WTC11 (cell line): ENCODE results near the gene GPN3. TPM values are rescaled to one million over a fixed set of nuclear protein-coding genes. Genes with fewer than 3 reads are reported as not detected.

Source experiments
- ATF1 ChIP-seq: sonication (generic); formaldehyde crosslinking; IDR thresholded peaks from 2 replicates; pipeline ENCODE4 v1.8.1; 2023; ENCODE audit warnings: mild to moderate bottlenecking, moderate library complexity, missing genetic modification reagents
- E2F1 ChIP-seq: sonication (generic); formaldehyde crosslinking; IDR thresholded peaks from 2 replicates; pipeline ENCODE4 v1.8.0; 2022; ENCODE audit warnings: mild to moderate bottlenecking, missing genetic modification reagents
- E2F4 ChIP-seq: sonication (generic); formaldehyde crosslinking; IDR thresholded peaks from 2 replicates; pipeline ENCODE4 v1.8.1; 2022; ENCODE audit warnings: low read depth, mild to moderate bottlenecking, moderate library complexity, missing genetic modification reagents, borderline replicate concordance
- E2F5 ChIP-seq: sonication (generic); formaldehyde crosslinking; IDR thresholded peaks from 2 replicates; pipeline ENCODE4 v1.8.1; 2022; ENCODE audit warnings: mild to moderate bottlenecking, moderate library complexity, missing genetic modification reagents
- ELF4 ChIP-seq: sonication (generic); formaldehyde crosslinking; IDR thresholded peaks from 2 replicates; pipeline ENCODE4 v1.8.1; 2022; ENCODE audit warnings: low read depth, mild to moderate bottlenecking, moderate library complexity, missing genetic modification reagents
- EMX1 ChIP-seq: fragments of 250-450 bp; sonication (Bioruptor Pico); IDR thresholded peaks from 2 replicates; pipeline ENCODE4 v1.8.0; 2021; ENCODE audit warnings: mild to moderate bottlenecking
- ESRRA ChIP-seq: sonication (generic); formaldehyde crosslinking; IDR thresholded peaks from 2 replicates; pipeline ENCODE4 v1.8.1; 2022; ENCODE audit warnings: mild to moderate bottlenecking, missing genetic modification reagents, borderline replicate concordance
- FOXK1 ChIP-seq: sonication (generic); formaldehyde crosslinking; IDR thresholded peaks from 2 replicates; pipeline ENCODE4 v1.8.0; 2022; ENCODE audit warnings: mild to moderate bottlenecking, moderate library complexity, missing genetic modification reagents
- FOXP4 ChIP-seq: sonication (generic); formaldehyde crosslinking; IDR thresholded peaks from 2 replicates; pipeline ENCODE4 v1.8.0; 2022; ENCODE audit warnings: mild to moderate bottlenecking, missing genetic modification reagents
- GABPB1 ChIP-seq: sonication (generic); formaldehyde crosslinking; IDR thresholded peaks from 2 replicates; pipeline ENCODE4 v1.8.1; 2023; ENCODE audit warnings: mild to moderate bottlenecking, missing genetic modification reagents
- GRHL2 ChIP-seq: fragments of 250-450 bp; sonication (Bioruptor Pico); IDR thresholded peaks from 2 replicates; pipeline ENCODE4 v1.8.0; 2022; ENCODE audit warnings: mild to moderate bottlenecking, moderate library complexity; ENCODE audit not compliant: insufficient replicate concordance, severe bottlenecking
- HMGA2 ChIP-seq: fragments of 250-450 bp; sonication (Bioruptor Pico); IDR thresholded peaks from 2 replicates; pipeline ENCODE4 v1.4.0; 2021; ENCODE audit warnings: mild to moderate bottlenecking, moderate library complexity
- JAZF1 ChIP-seq: fragments of 250-450 bp; sonication (Bioruptor Pico); IDR thresholded peaks from 2 replicates; pipeline ENCODE4 v1.9.0; 2021; ENCODE audit warnings: moderate library complexity, mild to moderate bottlenecking, inconsistent platforms
- MXD4 ChIP-seq: fragments of 250-450 bp; sonication (Bioruptor Pico); IDR thresholded peaks from 2 replicates; pipeline ENCODE4 v1.8.0; 2021; ENCODE audit warnings: mild to moderate bottlenecking, moderate library complexity, borderline replicate concordance
- MYBL2 ChIP-seq: sonication (generic); formaldehyde crosslinking; IDR thresholded peaks from 2 replicates; pipeline ENCODE4 v1.8.1; 2023; ENCODE audit warnings: mild to moderate bottlenecking, moderate library complexity, missing genetic modification reagents
- NFE2L1 ChIP-seq: sonication (generic); formaldehyde crosslinking; IDR thresholded peaks from 2 replicates; pipeline ENCODE4 v1.8.1; 2023; ENCODE audit warnings: missing genetic modification reagents
- NR3C1 ChIP-seq: sonication (generic); formaldehyde crosslinking; conservative IDR thresholded peaks from 2 replicates; pipeline ENCODE4 v1.8.1; 2023; ENCODE audit warnings: low read depth, mild to moderate bottlenecking, missing genetic modification reagents
- RORB ChIP-seq: fragments of 250-450 bp; sonication (Bioruptor Pico); IDR thresholded peaks from 2 replicates; pipeline ENCODE4 v1.9.0; 2021; ENCODE audit warnings: mild to moderate bottlenecking
- SMAD4 ChIP-seq: sonication (generic); formaldehyde crosslinking; IDR thresholded peaks from 2 replicates; pipeline ENCODE4 v1.8.0; 2022; ENCODE audit warnings: mild to moderate bottlenecking, missing genetic modification reagents
- SP1 ChIP-seq: sonication (generic); formaldehyde crosslinking; conservative IDR thresholded peaks from 2 replicates; pipeline ENCODE4 v1.8.1; 2022; ENCODE audit warnings: missing genetic modification reagents
- TCF7 ChIP-seq: sonication (generic); formaldehyde crosslinking; IDR thresholded peaks from 2 replicates; pipeline ENCODE4 v1.8.0; 2022; ENCODE audit warnings: mild to moderate bottlenecking, low read depth, missing genetic modification reagents, moderate library complexity
- TEAD4 ChIP-seq: sonication (generic); formaldehyde crosslinking; IDR thresholded peaks from 2 replicates; pipeline ENCODE4 v1.8.0; 2022; ENCODE audit warnings: mild to moderate bottlenecking, missing genetic modification reagents
- TP53 ChIP-seq: sonication (generic); formaldehyde crosslinking; IDR thresholded peaks from 2 replicates; pipeline ENCODE4 v1.8.1; 2023; ENCODE audit warnings: mild to moderate bottlenecking, missing genetic modification reagents
- ZNF232 ChIP-seq: sonication (generic); formaldehyde crosslinking; IDR thresholded peaks from 2 replicates; pipeline ENCODE4 v1.8.0; 2022; ENCODE audit warnings: mild to moderate bottlenecking, missing genetic modification reagents
- ZNF263 ChIP-seq: sonication (generic); formaldehyde crosslinking; IDR thresholded peaks from 2 replicates; pipeline ENCODE4 v1.8.1; 2022; ENCODE audit warnings: low read depth, mild to moderate bottlenecking, moderate library complexity, missing genetic modification reagents
- ZNF416 ChIP-seq: fragments of 250-450 bp; sonication (Bioruptor Pico); IDR thresholded peaks from 2 replicates; pipeline ENCODE4 v1.9.0; 2021; ENCODE audit warnings: mild to moderate bottlenecking, inconsistent platforms
- total RNA-seq: library from RNA; stranded (reverse); gene quantifications from 3 replicates; pipeline ENCODE4 v1.2.3, GENCODE V29; 2021
- TF ChIP-seq, protein P1 (sequence below): sonication (generic); formaldehyde crosslinking; IDR thresholded peaks from 2 replicates; pipeline ENCODE4 v1.8.1; 2022; ENCODE audit warnings: low read depth, missing genetic modification reagents, borderline replicate concordance
- TF ChIP-seq, protein P2 (sequence below): sonication (generic); formaldehyde crosslinking; IDR thresholded peaks from 2 replicates; pipeline ENCODE4 v1.8.1; 2022; ENCODE audit warnings: missing genetic modification reagents, borderline replicate concordance
- TF ChIP-seq, protein P3 (sequence below): fragments of 250-450 bp; sonication (Bioruptor Pico); conservative IDR thresholded peaks from 2 replicates; pipeline ENCODE4 v1.9.0; 2021; ENCODE audit warnings: mild to moderate bottlenecking

The GPN3 gene
- total RNA-seq, 1 experiment from 2014 or later = 46.4 TPM

DNA sequence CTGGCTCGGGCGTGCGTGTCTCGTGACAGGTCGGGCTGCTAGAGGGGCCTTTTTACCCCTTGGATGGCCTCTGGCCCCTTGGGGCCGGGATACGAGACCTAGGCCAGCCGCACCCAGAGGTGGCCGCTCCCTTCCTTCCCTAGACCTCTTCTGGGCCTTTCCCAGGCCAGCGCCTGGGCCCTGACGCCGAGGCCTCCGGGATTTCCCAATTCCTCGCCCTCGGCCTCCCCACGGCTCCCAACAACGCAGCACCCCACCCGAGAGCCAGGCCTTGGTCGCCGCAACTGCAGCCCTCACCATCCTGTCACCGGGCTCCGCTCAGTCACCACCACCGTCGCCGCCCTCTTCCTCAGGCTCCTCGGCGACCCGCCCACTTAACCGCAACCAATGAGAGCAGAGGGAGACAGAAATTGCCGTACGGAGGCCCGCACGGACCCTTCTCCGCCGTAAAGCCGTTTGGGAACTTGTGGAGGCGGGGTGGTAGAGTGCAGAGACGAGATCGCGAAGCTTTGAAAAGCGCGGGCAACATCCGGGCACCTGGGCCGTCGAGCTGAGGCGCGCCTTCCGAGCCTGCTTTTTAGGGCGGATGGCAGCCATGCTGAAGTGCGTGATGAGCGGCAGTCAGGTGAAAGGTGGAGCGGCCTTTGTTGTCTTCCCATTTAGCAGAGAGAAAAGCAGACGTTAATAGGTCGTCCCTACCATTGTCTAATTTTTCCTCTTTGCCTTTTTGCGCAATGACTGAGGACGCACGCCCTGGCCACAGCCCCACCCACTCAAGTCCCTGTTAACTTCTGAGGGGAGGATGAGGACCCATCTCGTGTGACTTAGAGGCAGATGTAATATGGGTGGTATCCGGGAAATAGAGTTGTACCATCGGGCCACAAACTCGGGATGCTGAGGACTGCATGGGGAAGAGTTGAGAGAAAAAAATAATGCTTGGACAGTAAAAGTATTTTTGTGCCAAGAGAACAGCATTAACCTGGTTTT is 34.0 kb upstream of the GPN3 start, which contains the start of the genes RAD9B and VPS29 (continued):
- TF ChIP-seq E2F1 (CRISPR knock-in tag) = peak; percentile 100
- TF ChIP-seq E2F5 = peak; percentile 100
- TF ChIP-seq, protein P1, sequence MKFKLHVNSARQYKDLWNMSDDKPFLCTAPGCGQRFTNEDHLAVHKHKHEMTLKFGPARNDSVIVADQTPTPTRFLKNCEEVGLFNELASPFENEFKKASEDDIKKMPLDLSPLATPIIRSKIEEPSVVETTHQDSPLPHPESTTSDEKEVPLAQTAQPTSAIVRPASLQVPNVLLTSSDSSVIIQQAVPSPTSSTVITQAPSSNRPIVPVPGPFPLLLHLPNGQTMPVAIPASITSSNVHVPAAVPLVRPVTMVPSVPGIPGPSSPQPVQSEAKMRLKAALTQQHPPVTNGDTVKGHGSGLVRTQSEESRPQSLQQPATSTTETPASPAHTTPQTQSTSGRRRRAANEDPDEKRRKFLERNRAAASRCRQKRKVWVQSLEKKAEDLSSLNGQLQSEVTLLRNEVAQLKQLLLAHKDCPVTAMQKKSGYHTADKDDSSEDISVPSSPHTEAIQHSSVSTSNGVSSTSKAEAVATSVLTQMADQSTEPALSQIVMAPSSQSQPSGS (CRISPR knock-in tag) = peak; percentile 99
- peak; percentile 97 for TF ChIP-seq TEAD4 (CRISPR knock-in tag)
- no peak; the same call in 1 of the 2 replicates for TF ChIP-seq HMGA2 (CRISPR knock-in tag)
- TF ChIP-seq MXD4 (CRISPR knock-in tag) = no peak
- TF ChIP-seq FOXP4 (CRISPR knock-in tag) = peak; percentile 100
- TF ChIP-seq FOXK1 = peak; percentile 99
- TF ChIP-seq TP53 (CRISPR knock-in tag) = peak; percentile 99
- TF ChIP-seq SMAD4 (CRISPR knock-in tag) = peak; percentile 96
- TF ChIP-seq, protein P2, sequence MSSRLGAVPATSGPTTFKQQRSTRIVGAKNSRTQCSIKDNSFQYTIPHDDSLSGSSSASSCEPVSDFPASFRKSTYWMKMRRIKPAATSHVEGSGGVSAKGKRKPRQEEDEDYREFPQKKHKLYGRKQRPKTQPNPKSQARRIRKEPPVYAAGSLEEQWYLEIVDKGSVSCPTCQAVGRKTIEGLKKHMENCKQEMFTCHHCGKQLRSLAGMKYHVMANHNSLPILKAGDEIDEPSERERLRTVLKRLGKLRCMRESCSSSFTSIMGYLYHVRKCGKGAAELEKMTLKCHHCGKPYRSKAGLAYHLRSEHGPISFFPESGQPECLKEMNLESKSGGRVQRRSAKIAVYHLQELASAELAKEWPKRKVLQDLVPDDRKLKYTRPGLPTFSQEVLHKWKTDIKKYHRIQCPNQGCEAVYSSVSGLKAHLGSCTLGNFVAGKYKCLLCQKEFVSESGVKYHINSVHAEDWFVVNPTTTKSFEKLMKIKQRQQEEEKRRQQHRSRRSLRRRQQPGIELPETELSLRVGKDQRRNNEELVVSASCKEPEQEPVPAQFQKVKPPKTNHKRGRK (CRISPR knock-in tag) = 0 out of 2 replicates have a peak, but pooled peaks have one; percentile 70
- peak; percentile 88 for TF ChIP-seq ZNF263
- no peak for TF ChIP-seq RORB (CRISPR knock-in tag)
- TF ChIP-seq SP1 (CRISPR knock-in tag) = peak; percentile 99
- peak; percentile 100 for TF ChIP-seq ZNF232 (CRISPR knock-in tag)
- peak; percentile 99 for TF ChIP-seq ATF1
- TF ChIP-seq ELF4 (CRISPR knock-in tag) = peak; percentile 98
- no peak for TF ChIP-seq GRHL2 (CRISPR knock-in tag)
- peak; percentile 92 for TF ChIP-seq GABPB1
- TF ChIP-seq, protein P3, sequence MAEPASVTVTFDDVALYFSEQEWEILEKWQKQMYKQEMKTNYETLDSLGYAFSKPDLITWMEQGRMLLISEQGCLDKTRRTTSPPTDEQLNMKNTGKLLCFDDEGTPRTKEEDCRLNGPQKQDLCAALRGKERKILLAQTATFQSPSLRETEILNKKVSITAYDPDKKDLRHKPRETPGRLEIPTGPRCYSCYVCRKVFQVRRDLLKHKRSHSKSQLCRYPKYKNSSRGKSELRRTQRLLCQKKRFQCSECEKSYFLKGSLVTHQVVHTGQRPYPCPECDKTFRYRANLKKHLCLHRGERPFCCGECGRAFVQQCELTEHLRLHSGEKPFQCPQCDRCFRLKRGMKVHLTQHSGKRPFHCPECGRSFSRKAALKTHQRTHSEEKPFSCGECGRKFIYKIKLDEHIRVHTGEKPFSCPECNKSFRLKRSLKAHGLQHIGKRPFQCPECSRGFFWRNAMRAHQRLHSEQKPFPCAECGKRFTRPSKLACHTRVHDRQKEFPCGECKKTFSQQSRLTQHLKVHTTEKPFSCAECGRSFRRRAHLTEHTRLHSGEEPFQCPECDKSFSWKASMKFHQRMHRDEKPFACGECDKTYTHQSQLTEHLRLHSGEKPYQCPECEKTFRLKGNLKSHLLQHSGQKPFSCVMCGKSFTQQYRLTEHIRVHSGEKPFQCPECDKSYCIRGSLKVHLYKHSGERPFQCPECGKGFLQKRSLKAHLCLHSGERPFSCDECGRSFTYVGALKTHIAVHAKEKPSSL (CRISPR knock-in tag) = no peak
- TF ChIP-seq NFE2L1 (CRISPR knock-in tag) = peak; percentile 100
- TF ChIP-seq TCF7 = peak; percentile 98
- TF ChIP-seq MYBL2 = peak; percentile 99
- TF ChIP-seq E2F4 (CRISPR knock-in tag) = peak; percentile 97
- peak; percentile 95 for TF ChIP-seq NR3C1 (CRISPR knock-in tag)
- peak; percentile 99 for TF ChIP-seq ESRRA (CRISPR knock-in tag)
- TF ChIP-seq EMX1 = no peak
- TF ChIP-seq ZNF416 (CRISPR knock-in tag) = no peak
- no peak for TF ChIP-seq JAZF1 (CRISPR knock-in tag)
